Transverse colon (tissue), 4 donors: Measurements from ENCODE around the gene CNIH4. TPM values are rescaled to one million over a fixed set of nuclear protein-coding genes. Genes with fewer than 3 reads are reported as not detected.

Source experiments
- DNase-seq: peaks from one replicate; pipeline ENCODE4 v3.0.0-alpha.2; 2019
- H3K27ac ChIP-seq, 4 donors: fragments of 200-600 bp; sonication (generic); 2 replicates each; pipeline ENCODE4 v1.5.1; 2016 to 2018; ENCODE audit warnings: inconsistent platforms in 4 of 4
- H3K27me3 ChIP-seq: fragments of 200-600 bp; sonication (generic); 2 replicates; pipeline ENCODE4 v1.5.1; 2017; ENCODE audit warnings: inconsistent platforms
- H3K36me3 ChIP-seq, 4 donors: fragments of 200-600 bp; sonication (generic); 2 replicates each; pipeline ENCODE4 v1.5.1; 2017 to 2019; ENCODE audit warnings: inconsistent platforms in 4 of 4
- H3K4me1 ChIP-seq, 4 donors: fragments of 200-600 bp; sonication (generic); 2 replicates each; pipeline ENCODE4 v1.5.1; 2017 to 2020; ENCODE audit warnings: inconsistent platforms in 4 of 4
- H3K4me3 ChIP-seq, 4 donors: fragments of 200-600 bp; sonication (generic); 1 replicate in 1 of 4; 2 replicates in 3 of 4; pipeline versions ENCODE4 v1.5.1 to v1.6.1; 2017 to 2019; ENCODE audit warnings: inconsistent platforms in 4 of 4
- H3K9me3 ChIP-seq, 2 donors: fragments of 200-600 bp; sonication (generic); 2 replicates each; pipeline ENCODE4 v1.5.1; 2017 to 2019; ENCODE audit warnings: inconsistent platforms in 2 of 2
- EP300 ChIP-seq: sonication (generic); formaldehyde crosslinking; IDR thresholded peaks from one replicate; pipeline ENCODE4 v1.6.1; 2017; ENCODE audit warnings: antibody characterized with exemption, low read depth
- POLR2A ChIP-seq: fragments of 450-650 bp; IDR thresholded peaks from one replicate; pipeline ENCODE4 v1.6.1; 2016; ENCODE audit warnings: antibody characterized with exemption, mild to moderate bottlenecking, moderate library complexity
- POLR2AphosphoS5 ChIP-seq, 3 donors: sonication (generic); formaldehyde crosslinking; IDR thresholded peaks; one replicate each; pipeline ENCODE4 v1.6.1; 2016; ENCODE audit warnings: antibody characterized with exemption in 3 of 3
- WGBS, 2 donors: methylation state at CpG; one replicate each; pipeline ENCODE4 v1.1.5; 2018; ENCODE audit warnings: low coverage in 1 of 2; 5-methylcytosine and 5-hydroxymethylcytosine counted together
- in situ Hi-C, 4 donors: fragments of 200-750 bp; cut with MboI; loops; one replicate each; pipeline versions ENCODE4 v1.15.0 to v1.15.1; 2017; ENCODE audit warnings: low sequenced_read_pairs in 3 of 4, low pct_ligation_motif_present in 1 of 4, low pct_unique_long_range_greater_than_20kb in 1 of 4
- intact Hi-C: fragments of 100-400 bp; cut with DNase I; formaldehyde crosslinking; loops from one replicate; pipeline ENCODE4 v1.15.1; 2023; ENCODE audit warnings: low total_unique reads
- total RNA-seq, 4 donors: library from RNA; depleted of rRNA; stranded (reverse); fragments of >200 nt; gene quantifications; one replicate each; pipeline ENCODE4 v1.1.0, GENCODE V29; 2016
- TF ChIP-seq, protein P1 (sequence below), 5 experiments: fragments of 200-600 bp in 3 of 5; fragments of 450-650 bp in 2 of 5; sonication (generic) in 3 of 5; IDR thresholded peaks; 1 replicate in 2 of 5; 2 replicates in 3 of 5; pipeline ENCODE4 v1.5.1; 2016 to 2017; ENCODE audit warnings: antibody characterized with exemption in 5 of 5, inconsistent platforms in 3 of 5, mild to moderate bottlenecking in 2 of 5, moderate library complexity in 1 of 5

The CNIH4 gene
- total RNA-seq, 4 donors from 2014 or later: 33.0 to 48.7 (median 42.0) TPM

GRCh38 chr1:224378855-224379631, 22.4 kb downstream of the CNIH4 start:
- intact Hi-C loops (loop anchor here (5.0 kb wide), 1 partner anchor 83 kb away; no protein-coding TSS in a partner anchor), in situ Hi-C loops (no loop called here)
- H3K27me3 ChIP-seq: no peaks in the 10 kb centered on the region
- 67 to 90% methylated on average over 3 to 7 of the region's 7 CpGs for WGBS, 2 donors
- peaks cover 0 to 25% (median 11%) of the 10 kb centered on the region in 4 donors for H3K36me3 ChIP-seq
- H3K4me1 ChIP-seq: peaks cover 0 to 10% (median 0%) of the 10 kb centered on the region in 4 donors
- H3K9me3 ChIP-seq: no peaks in the 10 kb centered on the region
- H3K4me3 ChIP-seq: no peak overlapping the region
- TF ChIP-seq, protein P1, sequence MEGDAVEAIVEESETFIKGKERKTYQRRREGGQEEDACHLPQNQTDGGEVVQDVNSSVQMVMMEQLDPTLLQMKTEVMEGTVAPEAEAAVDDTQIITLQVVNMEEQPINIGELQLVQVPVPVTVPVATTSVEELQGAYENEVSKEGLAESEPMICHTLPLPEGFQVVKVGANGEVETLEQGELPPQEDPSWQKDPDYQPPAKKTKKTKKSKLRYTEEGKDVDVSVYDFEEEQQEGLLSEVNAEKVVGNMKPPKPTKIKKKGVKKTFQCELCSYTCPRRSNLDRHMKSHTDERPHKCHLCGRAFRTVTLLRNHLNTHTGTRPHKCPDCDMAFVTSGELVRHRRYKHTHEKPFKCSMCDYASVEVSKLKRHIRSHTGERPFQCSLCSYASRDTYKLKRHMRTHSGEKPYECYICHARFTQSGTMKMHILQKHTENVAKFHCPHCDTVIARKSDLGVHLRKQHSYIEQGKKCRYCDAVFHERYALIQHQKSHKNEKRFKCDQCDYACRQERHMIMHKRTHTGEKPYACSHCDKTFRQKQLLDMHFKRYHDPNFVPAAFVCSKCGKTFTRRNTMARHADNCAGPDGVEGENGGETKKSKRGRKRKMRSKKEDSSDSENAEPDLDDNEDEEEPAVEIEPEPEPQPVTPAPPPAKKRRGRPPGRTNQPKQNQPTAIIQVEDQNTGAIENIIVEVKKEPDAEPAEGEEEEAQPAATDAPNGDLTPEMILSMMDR (IDR thresholded peaks at IDR 0.05): no peak
- TF ChIP-seq EP300: no peak
- TF ChIP-seq POLR2A: no peak
- TF ChIP-seq POLR2AphosphoS5 (IDR thresholded peaks at IDR 0.05): no peak
- peak overlapping the region in 1 of 4 donors; percentile 15 for H3K27ac ChIP-seq
- DNase-seq: no peak

DNA sequence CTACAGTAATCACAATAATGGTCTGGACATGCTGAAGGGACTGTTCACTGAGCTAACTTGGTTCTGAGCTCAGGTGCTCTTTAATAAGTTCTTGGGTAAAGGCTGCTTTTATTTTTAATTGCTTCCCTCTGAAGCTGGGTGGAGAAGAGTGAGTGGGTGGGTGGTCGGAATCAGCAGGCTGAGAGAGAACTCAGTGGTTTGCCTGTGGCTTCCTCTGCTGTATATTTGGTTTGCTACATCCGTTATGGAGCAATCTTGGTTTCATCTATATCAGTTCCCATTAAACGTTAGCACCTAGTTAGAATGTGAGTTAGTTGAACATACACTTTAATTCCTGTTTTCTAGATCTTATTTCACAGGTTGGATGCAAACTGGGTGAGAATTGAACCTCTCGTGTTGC, 23.3 kb downstream of the CNIH4 start:
- Histone ChIP-seq H3K27me3 (no peaks in the 10 kb centered on the region), H3K36me3 (peaks cover 0 to 22% (median 10%) of the 10 kb centered on the region in 4 donors), H3K9me3 (no peaks in the 10 kb centered on the region), H3K4me3 (no peak overlapping the region), H3K4me1 (peaks cover 0 to 10% (median 0%) of the 10 kb centered on the region in 4 donors), H3K27ac (no peak overlapping the region)
- intact Hi-C loops (no loop called here), in situ Hi-C loops (no loop called here)
- 47 to 66% methylated on average over 3 to 4 of the region's 4 CpGs for WGBS, 2 donors
- TF ChIP-seq, protein P1 (IDR thresholded peaks at IDR 0.05): no peak
- TF ChIP-seq POLR2A: no peak
- no peak for TF ChIP-seq POLR2AphosphoS5 (IDR thresholded peaks at IDR 0.05)
- no peak for TF ChIP-seq EP300
- no peak for DNase-seq

DNA sequence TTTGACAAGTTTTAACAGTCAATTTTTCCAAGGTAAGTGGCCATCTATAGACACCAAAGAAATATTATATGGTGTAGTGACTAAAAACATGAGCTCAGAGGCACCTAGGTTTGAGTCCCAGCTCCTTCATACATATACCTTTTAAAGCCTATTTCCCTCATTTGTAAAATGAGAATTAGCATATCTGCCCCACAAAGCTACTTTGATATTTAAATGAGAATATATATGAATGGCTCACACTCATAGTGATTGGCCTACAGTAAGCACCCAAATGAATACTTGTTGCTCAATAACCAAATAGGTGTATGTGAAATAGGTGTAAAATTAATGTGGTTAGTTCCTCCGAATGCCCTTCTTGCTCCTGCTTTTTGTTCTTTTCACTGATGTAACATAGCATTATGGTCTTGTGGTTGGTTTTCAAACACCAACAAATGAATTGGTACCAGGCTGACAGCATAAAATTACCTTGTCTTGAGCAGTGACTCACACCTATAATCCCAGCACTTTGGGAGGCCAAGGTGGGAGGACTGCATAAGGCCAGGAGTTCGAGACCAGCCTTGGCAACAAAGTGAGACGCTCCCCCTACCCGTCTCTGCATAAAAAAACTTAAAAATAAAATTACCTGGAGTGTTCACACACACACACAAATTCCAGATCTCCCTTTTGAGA, 25.3 kb downstream of the CNIH4 start:
- 85 to 93% methylated on average over 3 to 4 of the region's 4 CpGs for WGBS, 2 donors
- intact Hi-C loops: no loop called here

DNA sequence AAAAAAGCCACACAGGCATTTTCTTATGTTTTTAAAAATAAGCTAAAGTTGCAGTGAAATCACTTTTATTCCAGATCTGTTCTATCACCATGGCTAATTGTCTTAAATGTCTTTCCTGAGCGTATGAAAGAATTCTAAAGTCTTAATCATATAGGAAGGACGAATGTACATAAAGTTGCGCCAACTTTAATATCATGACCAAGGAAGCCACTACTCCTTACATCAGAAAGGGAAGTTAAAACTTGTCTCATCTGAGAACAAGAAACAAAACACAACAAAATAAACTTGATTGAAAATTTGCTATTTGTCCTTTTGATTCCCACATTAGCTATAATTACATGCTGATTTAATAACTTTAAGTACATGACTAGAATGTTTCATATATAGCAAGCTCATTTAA, 26.5 kb downstream of the CNIH4 start:
- Histone ChIP-seq H3K4me3 (no peak overlapping the region), H3K27me3 (no peaks in the 10 kb centered on the region), H3K36me3 (peaks cover 0 to 13% (median 0%) of the 10 kb centered on the region in 4 donors), H3K4me1 (peaks cover 0 to 5% (median 0%) of the 10 kb centered on the region in 4 donors), H3K9me3 (no peaks in the 10 kb centered on the region), H3K27ac (no peak overlapping the region)
- in situ Hi-C loops: no loop called here
- intact Hi-C loops: no loop called here
- 86 to 96% methylated on average over 3 of the region's 3 CpGs for WGBS, 2 donors
- DNase-seq: no peak
- TF ChIP-seq POLR2AphosphoS5 (IDR thresholded peaks at IDR 0.05) (no peak), EP300 (no peak), POLR2A (no peak)
- TF ChIP-seq, protein P1 (IDR thresholded peaks at IDR 0.05): no peak

More for the DNA sequence above, 25.3 kb downstream of the CNIH4 start:
- peaks cover 0 to 10% (median 0%) of the 10 kb centered on the region in 4 donors for H3K4me1 ChIP-seq
- TF ChIP-seq POLR2AphosphoS5 (IDR thresholded peaks at IDR 0.05): no peak
- TF ChIP-seq, protein P1 (IDR thresholded peaks at IDR 0.05): no peak
- TF ChIP-seq POLR2A: no peak
- TF ChIP-seq EP300: no peak
- no peak overlapping the region for H3K27ac ChIP-seq
- no peak overlapping the region for H3K4me3 ChIP-seq
- no peak for DNase-seq
- no peaks in the 10 kb centered on the region for H3K27me3 ChIP-seq
- in situ Hi-C loops: no loop called here
- H3K36me3 ChIP-seq: peaks cover 0 to 14% (median 2%) of the 10 kb centered on the region in 4 donors
- no peaks in the 10 kb centered on the region for H3K9me3 ChIP-seq
